ENCODE results near the gene ZNF597.
A peak's percentile ranks its signal among the peaks of the same experiment; 100 is the strongest.

The ZNF597 gene

DNA sequence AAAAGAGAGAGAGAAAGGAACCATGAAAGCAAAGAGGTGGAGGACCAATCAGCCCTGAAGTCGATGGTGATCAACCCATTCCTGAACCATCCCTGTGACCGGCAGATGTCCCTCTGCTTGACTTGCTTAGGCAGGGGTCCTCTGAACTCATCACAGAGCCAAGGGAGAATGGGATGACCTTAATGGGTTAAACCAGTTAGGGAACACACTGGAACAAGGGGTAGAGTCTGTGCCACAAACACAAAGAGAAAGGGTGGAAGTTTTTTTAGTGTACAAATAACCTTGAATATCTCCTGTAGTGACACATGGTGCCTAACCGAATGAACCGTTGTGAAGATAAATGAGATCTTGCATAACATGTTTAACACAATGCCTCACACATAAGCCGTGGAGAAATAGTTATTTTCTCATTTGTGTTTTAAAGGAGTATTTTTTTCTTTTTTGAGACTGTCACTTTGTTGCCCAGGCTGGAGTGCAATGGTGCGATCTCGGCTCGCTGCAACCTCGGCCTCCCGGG lies 11.4 kb upstream of the ZNF597 start:
- TF ChIP-seq ZFX (IDR thresholded peaks at IDR 0.05): no peak
- TF ChIP-seq, protein P1, sequence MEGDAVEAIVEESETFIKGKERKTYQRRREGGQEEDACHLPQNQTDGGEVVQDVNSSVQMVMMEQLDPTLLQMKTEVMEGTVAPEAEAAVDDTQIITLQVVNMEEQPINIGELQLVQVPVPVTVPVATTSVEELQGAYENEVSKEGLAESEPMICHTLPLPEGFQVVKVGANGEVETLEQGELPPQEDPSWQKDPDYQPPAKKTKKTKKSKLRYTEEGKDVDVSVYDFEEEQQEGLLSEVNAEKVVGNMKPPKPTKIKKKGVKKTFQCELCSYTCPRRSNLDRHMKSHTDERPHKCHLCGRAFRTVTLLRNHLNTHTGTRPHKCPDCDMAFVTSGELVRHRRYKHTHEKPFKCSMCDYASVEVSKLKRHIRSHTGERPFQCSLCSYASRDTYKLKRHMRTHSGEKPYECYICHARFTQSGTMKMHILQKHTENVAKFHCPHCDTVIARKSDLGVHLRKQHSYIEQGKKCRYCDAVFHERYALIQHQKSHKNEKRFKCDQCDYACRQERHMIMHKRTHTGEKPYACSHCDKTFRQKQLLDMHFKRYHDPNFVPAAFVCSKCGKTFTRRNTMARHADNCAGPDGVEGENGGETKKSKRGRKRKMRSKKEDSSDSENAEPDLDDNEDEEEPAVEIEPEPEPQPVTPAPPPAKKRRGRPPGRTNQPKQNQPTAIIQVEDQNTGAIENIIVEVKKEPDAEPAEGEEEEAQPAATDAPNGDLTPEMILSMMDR (conservative IDR thresholded peaks at IDR 0.05): no peak

DNA sequence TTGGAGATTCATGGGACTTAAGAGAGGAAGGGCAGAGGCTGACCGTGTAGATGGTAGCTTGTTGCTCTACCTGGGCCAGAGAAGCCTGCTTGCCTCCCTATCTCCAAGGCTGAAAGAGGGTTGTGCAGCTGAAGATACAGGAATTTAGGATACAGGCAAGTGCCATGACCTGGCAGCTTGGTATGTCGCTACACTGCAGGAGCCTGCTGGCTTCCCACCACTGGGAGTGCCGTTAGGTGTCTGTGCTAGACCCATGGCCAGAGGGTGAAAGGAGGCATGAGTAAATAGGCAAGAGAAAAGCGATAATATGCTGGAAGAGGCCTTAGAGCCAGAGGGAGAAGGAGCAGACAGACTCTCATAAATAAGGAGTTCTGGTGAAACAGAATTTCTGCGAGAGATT lies 10.8 kb upstream of the ZNF597 start:
- no peak overlapping the region for H3K27ac ChIP-seq
- TF ChIP-seq, protein P1 (conservative IDR thresholded peaks at IDR 0.05): no peak
- TF ChIP-seq ZFX (IDR thresholded peaks at IDR 0.05): no peak

More for the DNA sequence above, 11.4 kb upstream of the ZNF597 start:
- H3K27ac ChIP-seq: no peak overlapping the region

DNA sequence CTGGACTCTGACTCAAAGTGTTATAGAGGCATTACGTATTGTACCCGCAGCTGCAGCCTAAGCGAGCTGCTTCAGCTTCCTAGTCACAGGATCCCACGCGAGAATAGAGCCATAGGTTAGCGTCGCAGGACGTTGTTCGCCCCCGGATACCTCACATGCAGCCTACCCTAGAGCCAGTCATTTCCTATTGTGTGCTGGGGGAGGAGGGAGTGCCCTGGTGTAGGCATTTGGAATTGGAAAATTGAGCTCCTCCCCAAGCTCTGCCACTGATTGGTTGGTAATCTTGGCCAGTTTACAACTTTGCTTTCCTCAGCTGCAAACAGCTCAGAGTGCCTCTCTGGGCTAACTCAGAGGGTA lies 706 bp upstream of the ZNF597 start:
- peak overlapping the region; percentile 72 for H3K27ac ChIP-seq
- no peak for TF ChIP-seq ZFX (IDR thresholded peaks at IDR 0.05)
- TF ChIP-seq, protein P1 (conservative IDR thresholded peaks at IDR 0.05): no peak

DNA sequence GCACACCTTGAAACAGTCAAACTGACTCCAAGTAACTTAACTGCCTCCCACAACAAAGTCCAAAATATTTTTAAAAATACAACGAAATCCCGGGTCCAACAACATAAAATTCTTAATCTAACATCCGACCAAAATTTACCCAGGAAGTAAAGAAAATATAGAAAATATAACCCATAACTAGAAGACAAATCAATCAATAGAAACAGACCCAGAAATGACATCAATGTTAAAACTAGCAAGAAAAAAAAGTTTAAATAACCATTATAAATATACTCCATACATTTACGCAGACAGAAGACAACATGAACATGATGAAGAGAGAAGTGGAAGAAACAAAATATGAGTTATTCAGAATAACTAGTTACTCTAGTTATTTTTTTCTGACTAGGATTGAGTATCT lies 3.7 kb downstream of the ZNF597 start:
- TF ChIP-seq ZFX (IDR thresholded peaks at IDR 0.05): no peak
- TF ChIP-seq, protein P1 (conservative IDR thresholded peaks at IDR 0.05): no peak
- H3K27ac ChIP-seq: no peak overlapping the region

DNA sequence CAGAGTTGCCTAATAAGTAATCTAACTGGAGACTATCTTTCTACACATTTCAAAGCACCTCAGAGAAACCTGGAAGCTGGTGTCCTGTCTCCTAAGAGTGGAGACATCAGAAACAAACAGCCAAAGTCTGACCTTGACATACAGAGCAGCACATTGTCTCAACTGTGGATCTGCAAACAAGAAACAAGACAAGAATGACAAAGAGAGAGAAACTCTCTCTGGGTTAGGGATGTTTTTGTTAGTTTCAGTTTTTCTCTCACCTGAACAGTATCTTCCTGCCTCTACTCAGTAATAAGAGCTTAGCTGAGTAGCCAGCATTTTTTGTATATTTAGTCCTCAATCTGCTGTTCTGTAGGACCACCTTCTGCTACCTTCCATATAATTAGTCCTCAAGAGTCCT lies 8.9 kb downstream of the ZNF597 start:
- H3K27ac ChIP-seq: no peak overlapping the region
- TF ChIP-seq, protein P1 (conservative IDR thresholded peaks at IDR 0.05): no peak
- no peak for TF ChIP-seq ZFX (IDR thresholded peaks at IDR 0.05)

DNA sequence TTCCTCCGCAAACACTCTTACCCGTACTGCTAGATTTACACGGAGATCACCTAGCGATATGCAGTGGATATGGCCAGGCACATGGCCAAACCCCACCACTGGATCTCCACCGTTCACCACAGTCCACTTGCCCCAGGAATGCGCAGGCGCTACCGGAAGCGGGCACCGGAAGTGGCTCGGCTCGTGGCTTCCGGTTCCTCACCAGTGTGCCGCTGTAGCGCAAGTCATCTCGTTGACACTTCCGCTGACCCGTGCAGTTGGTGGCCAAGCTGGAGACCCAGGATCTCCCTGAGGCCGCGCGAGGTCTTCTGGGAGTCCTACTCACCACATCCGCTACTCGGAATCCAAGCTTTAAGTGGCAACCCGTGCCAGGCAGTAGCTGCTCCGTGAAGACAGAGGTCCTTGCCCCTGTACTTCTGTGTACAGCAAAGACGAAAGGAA lies 11.5 kb downstream of the ZNF597 start:
- no peak overlapping the region for H3K27ac ChIP-seq
- TF ChIP-seq ZFX (IDR thresholded peaks at IDR 0.05): no peak
- TF ChIP-seq, protein P1 (conservative IDR thresholded peaks at IDR 0.05): no peak

DNA sequence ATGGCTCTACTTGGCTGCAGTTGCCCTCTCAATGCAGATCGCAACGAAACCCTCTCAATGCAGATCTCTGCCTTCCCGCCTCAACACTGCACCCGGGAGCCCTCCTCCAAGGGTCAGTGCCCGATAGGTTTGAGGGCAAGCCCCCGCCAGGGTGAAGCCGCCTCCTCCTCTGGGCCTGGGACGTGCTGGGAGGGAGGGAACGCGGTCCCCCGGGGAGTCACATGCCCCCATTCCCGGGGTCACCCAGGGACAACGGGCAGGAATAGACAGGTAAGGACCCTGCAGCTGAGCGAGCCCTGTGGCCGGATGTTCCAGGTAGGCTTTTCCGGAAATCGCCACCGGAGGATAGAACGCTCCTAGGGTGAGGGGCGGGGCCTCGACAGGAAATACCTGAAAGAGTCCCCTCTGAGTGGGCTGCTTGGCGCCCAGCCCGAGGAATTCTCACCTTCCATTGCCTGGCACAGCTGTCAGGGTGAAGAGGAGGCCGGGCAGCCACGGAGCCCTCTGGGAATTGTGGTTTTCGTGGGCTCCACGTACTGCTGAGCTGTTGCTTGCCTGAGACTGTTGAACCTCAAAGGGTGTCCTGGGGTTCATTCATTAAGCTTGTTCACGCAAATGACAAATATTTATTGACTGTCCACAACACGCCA lies 29.4 kb downstream of the ZNF597 start:
- no peak overlapping the region for H3K27ac ChIP-seq
- TF ChIP-seq, protein P1 (conservative IDR thresholded peaks at IDR 0.05): no peak
- TF ChIP-seq ZFX (IDR thresholded peaks at IDR 0.05): no peak
